ENCODE measurements around the gene STXBP5L. TPM values are rescaled to one million over a fixed set of nuclear protein-coding genes. Genes with fewer than 3 reads are reported as not detected.

Gene STXBP5L
- total and polyA plus RNA-seq, 9 donors, result 2.5 to 50.2 (median 18.3) TPM

- H3K27me3 ChIP-seq, result no peaks in the 10 kb centered on the region
- H3K9me3 ChIP-seq, result no peaks in the 10 kb centered on the region
- no peaks in the 10 kb centered on the region for H3K36me3 ChIP-seq
- H3K4me3 ChIP-seq, result no peak overlapping the region
- WGBS, 3 donors, result 78 to 86% (median 79%) methylated on average over 4 of the region's 4 CpGs
- no peak overlapping the region for H3K27ac ChIP-seq
- TF ChIP-seq POLR2A (IDR thresholded peaks at IDR 0.05), result no peak
- no peak for TF ChIP-seq CTCF (IDR thresholded peaks at IDR 0.05)
- no peak for TF ChIP-seq EP300 (IDR thresholded peaks at IDR 0.05)
- H3K4me1 ChIP-seq (ENCODE audit: insufficient read depth), result no peaks in the 10 kb centered on the region
- intact Hi-C loops (cut with DNase I), result no loop called here
- DNase-seq, result no peak
Measured at GRCh38 chr3:120903221-120903620, 4.8 kb upstream of the STXBP5L start.

GRCh38 chr3:120907659-120908029, 361 bp upstream of the STXBP5L start:
- H3K4me1 ChIP-seq (ENCODE audit: insufficient read depth), result no peaks in the 10 kb centered on the region
- no peak for DNase-seq
- H3K36me3 ChIP-seq, result no peaks in the 10 kb centered on the region
- H3K27me3 ChIP-seq, result no peaks in the 10 kb centered on the region
- 6 to 12% (median 10%) methylated on average over 11 of the region's 11 CpGs for WGBS, 3 donors
- peak overlapping the region in 1 of 2 donors; percentile 71 for H3K27ac ChIP-seq
- no peaks in the 10 kb centered on the region for H3K9me3 ChIP-seq
- TF ChIP-seq EP300 (IDR thresholded peaks at IDR 0.05) (no peak), POLR2A (IDR thresholded peaks at IDR 0.05) (no peak), CTCF (IDR thresholded peaks at IDR 0.05) (no peak)
- intact Hi-C loops (cut with DNase I), result no loop called here
- H3K4me3 ChIP-seq, result peak overlapping the region; percentile 62

GRCh38 chr3:120908795-120909601, 993 bp downstream of the STXBP5L start:
- H3K27ac ChIP-seq, result peak overlapping the region in 1 of 2 donors; percentile 71
- H3K27me3 ChIP-seq, result no peaks in the 10 kb centered on the region
- H3K4me3 ChIP-seq, result peak overlapping the region; percentile 62
- H3K4me1 ChIP-seq (ENCODE audit: insufficient read depth), result no peaks in the 10 kb centered on the region
- H3K36me3 ChIP-seq, result no peaks in the 10 kb centered on the region
- no peak for TF ChIP-seq EP300 (IDR thresholded peaks at IDR 0.05)
- TF ChIP-seq POLR2A (IDR thresholded peaks at IDR 0.05), result no peak
- no peak for TF ChIP-seq CTCF (IDR thresholded peaks at IDR 0.05)
- intact Hi-C loops (cut with DNase I), result no loop called here
- DNase-seq, result peak in 3 of 5 donors; percentile 55 to 70 (median 60)
- 0 to 1% (median 0%) methylated on average over 26 of the region's 26 CpGs for WGBS, 3 donors
- H3K9me3 ChIP-seq, result no peaks in the 10 kb centered on the region

GRCh38 chr3:120909602-120909878, 1.5 kb downstream of the STXBP5L start:
- intact Hi-C loops (cut with DNase I), result no loop called here
- peak in 3 of 5 donors; percentile 12 to 42 (median 31) for DNase-seq
- Histone ChIP-seq H3K4me1 (ENCODE audit: insufficient read depth) (no peaks in the 10 kb centered on the region), H3K4me3 (peak overlapping the region; percentile 62), H3K9me3 (no peaks in the 10 kb centered on the region), H3K27ac (no peak overlapping the region), H3K36me3 (no peaks in the 10 kb centered on the region), H3K27me3 (no peaks in the 10 kb centered on the region)
- 2 to 9% (median 3%) methylated on average over 4 of the region's 4 CpGs for WGBS, 3 donors
- TF ChIP-seq EP300 (IDR thresholded peaks at IDR 0.05), result no peak
- no peak for TF ChIP-seq POLR2A (IDR thresholded peaks at IDR 0.05)
- no peak for TF ChIP-seq CTCF (IDR thresholded peaks at IDR 0.05)

Data from ovary (tissue), 9 donors.